Tongue (tissue), 2 donors: ENCODE results near the gene SFSWAP. TPM values are rescaled to one million over a fixed set of nuclear protein-coding genes. Genes with fewer than 3 reads are reported as not detected.
"Not testable (repeated sequence)": the region's sequence is repeated elsewhere in the genome, so short reads cannot be mapped to it uniquely, and the experiment has no call there.

Experiments used
- DNase-seq: peaks from one replicate; pipeline ENCODE4 v3.0.0-alpha.2; 2015
- total RNA-seq: library from RNA; depleted of rRNA; stranded (reverse); fragments of >200 nt; gene quantifications from one replicate; pipeline ENCODE4 v1.2.3, GENCODE V29; 2014

Gene SFSWAP
- total RNA-seq, 1 donor from 2014 or later: 34.5 TPM

DNA sequence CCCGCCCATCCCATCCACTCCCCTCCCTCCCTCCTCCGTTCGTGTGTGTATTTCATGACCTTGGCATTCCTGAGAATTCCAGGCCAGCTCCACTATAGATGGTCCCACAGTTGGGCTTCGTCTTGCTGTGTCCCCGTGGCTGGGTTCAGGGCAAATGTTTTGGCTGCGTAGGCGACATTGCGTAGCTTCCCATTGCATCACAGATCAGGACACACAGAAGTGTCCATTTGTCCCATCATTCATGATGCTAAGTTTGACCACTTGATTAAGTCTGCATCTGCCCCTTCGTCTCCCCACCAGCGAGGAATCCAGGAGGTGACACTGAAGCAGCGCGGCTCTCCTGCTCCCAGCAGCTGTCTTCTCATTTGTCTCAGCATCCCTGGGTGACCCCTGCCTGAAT is 78.7 kb downstream of the SFSWAP start:
- DNase-seq: no peak

GRCh38 chr12:131793243-131794022 is 82.5 kb downstream of the SFSWAP start:
- DNase-seq: no peak

DNA sequence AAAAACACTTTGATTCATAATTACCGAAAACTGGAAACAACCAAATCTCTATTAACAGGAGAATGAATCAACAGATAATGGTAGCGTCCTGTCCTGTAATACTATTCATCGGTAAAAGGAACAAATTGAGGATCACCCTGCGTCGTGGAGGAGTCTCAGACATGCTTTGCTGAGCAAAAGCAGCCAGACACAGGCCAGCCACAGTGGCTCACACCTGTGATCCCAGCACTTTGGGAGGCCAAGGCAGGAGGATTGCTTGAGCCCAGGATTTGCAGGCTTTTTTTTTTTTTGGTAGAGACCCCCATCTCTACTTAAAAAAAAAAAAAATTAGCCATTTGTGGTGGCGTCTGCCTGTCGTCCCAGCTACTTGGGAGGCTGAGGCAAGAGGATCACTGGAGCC is 83.2 kb downstream of the SFSWAP start:
- no peak for DNase-seq

GRCh38 chr12:131794573-131794972 is 83.7 kb downstream of the SFSWAP start:
- no peak for DNase-seq

DNA sequence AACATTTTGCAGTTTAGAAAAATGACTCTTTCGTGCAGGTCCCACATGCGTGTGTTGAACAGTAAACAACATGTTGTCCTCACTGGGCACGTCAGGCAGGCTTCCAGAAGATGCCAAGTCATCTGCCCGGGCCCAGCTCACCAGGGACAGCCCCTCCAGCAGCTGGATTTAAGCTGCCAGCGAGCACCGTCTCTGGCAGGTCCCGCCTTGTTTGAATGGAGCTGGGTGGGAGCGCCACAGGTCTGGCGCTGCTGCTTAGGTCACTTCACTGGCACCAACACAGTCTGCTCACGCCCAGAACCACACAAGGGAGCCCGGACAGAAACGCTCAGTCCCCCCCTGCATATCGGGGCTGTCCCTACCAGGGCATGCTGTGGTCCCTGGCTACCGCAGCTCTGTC is 84.2 kb downstream of the SFSWAP start:
- DNase-seq: no peak

DNA sequence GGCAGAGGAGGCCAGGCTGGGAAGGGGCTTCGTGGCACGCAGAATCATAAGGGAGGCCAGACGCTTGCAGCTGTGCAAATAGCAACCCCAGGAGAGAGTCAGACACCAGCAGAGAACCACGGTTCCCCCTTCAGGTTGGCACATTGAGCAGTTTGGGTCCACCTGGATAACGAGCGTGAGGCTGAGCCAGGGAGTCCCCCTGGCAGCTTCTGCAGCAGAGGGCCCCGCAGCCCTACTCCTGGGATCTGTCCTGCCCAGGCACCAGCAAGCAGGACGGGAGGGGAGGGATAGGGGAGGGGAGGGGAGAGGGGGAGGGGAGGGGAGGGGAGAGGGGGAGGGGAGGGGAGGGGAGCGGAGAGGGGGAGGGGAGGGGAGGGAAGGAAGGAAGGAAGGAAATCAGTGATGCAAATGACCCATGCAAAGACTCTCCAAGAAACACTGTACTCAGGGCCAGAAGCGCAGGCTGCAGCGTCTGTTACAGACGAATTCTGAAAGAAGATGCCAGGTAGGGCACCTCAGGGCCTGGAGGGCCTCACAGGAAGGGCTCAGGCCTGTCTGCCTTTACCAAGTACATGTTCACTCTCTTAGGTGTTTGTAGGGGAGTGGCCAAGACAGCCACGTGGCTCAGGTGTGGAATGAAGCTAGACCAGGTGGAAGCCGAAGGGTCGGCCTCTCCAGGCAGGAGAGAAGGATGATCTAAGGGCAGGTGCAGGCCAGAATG is 85.0 kb downstream of the SFSWAP start:
- DNase-seq: peak; percentile 38

- no peak for DNase-seq
Measured at GRCh38 chr12:131796411-131796736, 85.5 kb downstream of the SFSWAP start.

- DNase-seq: no peak
Measured at GRCh38 chr12:131796754-131797587, 86.1 kb downstream of the SFSWAP start.

- DNase-seq: no peak
Measured at GRCh38 chr12:131797588-131797934, 86.7 kb downstream of the SFSWAP start.

- no peak for DNase-seq
Measured at GRCh38 chr12:131799195-131799594, 88.3 kb downstream of the SFSWAP start.

DNA sequence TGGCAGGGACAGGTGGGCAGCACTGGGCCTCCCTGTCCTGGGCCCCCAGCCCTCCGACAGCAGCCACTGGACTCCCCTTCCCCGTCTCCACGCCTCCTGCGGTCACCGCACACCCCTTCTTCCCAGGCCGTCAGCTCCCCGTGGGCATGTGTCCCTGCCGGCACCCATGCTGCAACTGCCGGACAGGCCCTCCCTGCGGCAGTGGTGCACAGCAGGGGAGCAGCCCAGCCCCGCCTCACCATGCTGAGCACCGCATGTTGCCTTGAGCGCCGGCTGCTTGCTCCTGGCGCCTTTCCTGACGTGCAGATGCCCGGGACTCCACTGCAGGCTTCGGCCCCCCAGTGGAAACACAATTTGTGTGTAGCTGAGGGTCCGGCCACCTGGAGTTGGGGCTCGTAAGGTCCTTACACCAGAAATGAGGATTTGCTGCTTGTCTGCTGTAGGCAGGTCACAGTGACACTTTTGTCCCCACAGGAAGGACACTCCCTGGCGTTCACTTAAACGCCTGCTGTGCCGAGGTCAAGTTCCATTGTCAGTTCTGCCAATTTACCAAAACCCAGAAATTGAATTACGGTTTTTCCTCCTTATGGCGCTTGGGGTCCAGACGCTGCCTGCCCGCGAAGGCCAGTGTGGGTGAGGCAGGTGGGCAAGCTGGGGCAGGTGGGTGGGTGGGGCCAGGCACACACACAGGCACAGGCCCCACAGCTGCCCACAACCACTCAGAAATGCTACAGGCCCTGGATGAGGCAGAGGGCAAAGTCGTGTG is 89.1 kb downstream of the SFSWAP start:
- no peak for DNase-seq

DNA sequence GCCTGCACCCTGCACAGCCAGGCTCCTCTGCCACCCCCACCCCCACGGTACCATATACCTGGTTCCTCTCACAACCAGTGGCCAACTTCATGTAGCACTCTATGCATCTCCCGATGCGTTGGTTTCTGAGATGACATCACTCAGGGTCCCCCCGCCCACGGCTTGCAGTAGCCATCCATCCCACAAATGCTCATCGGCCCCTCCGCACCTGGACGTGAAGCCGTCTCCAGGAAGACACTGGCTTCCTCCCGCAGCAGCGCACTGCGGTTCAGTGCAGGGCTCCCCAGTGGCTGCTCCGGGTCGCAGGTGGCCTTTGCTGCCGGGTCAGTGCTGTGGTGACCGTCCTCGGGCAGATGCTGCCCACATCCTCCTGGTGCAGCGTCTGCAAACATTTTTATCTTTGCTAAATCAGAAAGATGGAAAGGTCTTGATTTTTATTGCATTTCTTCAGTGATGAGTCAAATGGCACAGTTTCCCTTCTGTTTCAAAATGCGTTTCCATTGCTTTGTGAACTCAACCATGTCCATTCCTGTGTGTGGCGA is 89.8 kb downstream of the SFSWAP start:
- DNase-seq: no peak

GRCh38 chr12:131801254-131801866 is 90.5 kb downstream of the SFSWAP start:
- no peak for DNase-seq

- no peak for DNase-seq
Measured at GRCh38 chr12:131803961-131804521, 93.2 kb downstream of the SFSWAP start.

GRCh38 chr12:131805421-131805820 is 94.5 kb downstream of the SFSWAP start:
- no peak for DNase-seq

- no peak for DNase-seq
Measured at GRCh38 chr12:131806674-131807073, 95.8 kb downstream of the SFSWAP start.

GRCh38 chr12:131808744-131809371 is 98.0 kb downstream of the SFSWAP start:
- DNase-seq: no peak

DNA sequence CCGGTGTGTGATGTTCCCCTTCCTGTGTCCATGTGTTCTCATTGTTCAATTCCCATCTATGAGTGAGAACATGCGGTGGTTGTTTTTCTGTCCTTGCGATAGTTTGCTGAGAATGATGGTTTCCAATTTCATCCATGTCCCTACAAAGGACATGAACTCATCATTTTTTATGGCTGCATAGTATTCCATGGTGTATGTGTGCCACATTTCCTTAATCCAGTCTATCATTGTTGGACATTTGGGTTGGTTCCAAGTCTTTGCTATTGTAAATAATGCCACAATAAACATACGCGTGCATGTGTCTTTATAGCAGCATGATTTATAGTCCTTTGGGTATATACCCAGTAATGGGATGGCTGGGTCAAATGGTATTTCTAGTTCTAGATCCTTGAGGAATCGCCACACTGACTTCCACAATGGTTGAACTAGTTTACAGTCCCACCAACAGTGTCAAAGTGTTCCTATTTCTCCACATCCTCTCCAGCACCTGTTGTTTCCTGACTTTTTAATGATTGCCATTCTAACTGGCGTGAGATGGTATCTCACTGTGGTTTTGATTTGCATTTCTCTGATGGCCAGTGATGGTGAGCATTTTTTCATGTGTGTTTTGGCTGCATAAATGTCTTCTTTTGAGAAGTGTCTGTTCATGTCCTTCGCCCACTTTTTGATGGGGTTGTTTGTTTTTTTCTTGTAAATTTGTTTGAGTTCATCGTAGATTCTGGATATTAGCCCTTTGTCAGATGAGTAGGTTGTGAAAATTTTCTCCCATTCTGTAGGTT is 98.8 kb downstream of the SFSWAP start:
- not testable (repeated sequence) for DNase-seq

DNA sequence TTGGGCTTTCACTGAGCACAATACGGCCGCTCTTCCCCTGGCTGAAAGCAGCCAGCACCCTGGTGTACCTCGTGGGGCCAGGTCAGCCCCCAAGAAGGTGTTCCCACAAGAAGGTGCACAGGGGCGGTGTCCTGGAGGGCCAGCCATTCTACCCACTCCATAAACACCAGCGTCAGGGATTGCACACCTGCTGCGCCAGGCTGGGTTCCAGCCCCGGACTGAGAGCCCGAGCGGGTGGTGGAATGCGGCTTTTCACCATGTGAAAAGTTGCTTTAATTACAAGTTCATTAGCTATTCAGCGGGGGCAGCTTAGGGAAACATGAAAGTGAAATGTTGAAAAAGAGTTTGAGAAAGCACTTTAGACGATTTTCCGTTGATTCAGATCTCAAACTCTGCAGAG is 99.8 kb downstream of the SFSWAP start:
- DNase-seq: no peak

- DNase-seq: no peak
Measured at GRCh38 chr12:131815131-131815530, 104.2 kb downstream of the SFSWAP start.
